ENCODE measurements around the gene RIN1.

Gene RIN1

DNA sequence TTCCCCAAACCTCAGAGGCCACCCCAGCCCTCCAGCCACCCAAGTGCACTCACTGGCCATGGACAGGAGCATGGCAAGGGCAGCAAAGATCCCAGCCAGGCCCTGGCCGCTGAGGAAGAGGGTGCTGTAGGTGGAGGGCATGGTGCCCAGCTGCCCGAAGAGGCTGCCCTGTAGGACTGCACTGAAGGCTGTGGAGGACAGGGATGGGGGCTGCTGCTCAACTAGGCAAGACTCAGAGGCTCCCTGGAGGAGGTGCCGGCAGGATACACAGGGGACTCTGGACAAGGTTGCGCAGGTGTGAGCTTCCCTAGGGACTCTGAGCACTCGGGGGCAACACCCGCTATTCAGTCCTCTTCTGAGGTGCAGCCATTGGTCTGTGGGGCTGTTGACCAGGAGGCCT is 32.2 kb upstream of the RIN1 start:
- DNase-seq (ENCODE audit: low read depth), result no peak
- no peak overlapping the region for H3K4me3 ChIP-seq (replicated peaks; ENCODE audit: low read depth, low read length)
- TF ChIP-seq, protein P1, sequence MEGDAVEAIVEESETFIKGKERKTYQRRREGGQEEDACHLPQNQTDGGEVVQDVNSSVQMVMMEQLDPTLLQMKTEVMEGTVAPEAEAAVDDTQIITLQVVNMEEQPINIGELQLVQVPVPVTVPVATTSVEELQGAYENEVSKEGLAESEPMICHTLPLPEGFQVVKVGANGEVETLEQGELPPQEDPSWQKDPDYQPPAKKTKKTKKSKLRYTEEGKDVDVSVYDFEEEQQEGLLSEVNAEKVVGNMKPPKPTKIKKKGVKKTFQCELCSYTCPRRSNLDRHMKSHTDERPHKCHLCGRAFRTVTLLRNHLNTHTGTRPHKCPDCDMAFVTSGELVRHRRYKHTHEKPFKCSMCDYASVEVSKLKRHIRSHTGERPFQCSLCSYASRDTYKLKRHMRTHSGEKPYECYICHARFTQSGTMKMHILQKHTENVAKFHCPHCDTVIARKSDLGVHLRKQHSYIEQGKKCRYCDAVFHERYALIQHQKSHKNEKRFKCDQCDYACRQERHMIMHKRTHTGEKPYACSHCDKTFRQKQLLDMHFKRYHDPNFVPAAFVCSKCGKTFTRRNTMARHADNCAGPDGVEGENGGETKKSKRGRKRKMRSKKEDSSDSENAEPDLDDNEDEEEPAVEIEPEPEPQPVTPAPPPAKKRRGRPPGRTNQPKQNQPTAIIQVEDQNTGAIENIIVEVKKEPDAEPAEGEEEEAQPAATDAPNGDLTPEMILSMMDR (IDR thresholded peaks at IDR 0.05; ENCODE audit: low read length, missing control alignments), result no peak

GRCh38 chr11:66367561-66368312 is 31.5 kb upstream of the RIN1 start:
- no peak overlapping the region for H3K4me3 ChIP-seq (replicated peaks; ENCODE audit: low read depth, low read length)
- DNase-seq (ENCODE audit: low read depth), result no peak
- TF ChIP-seq, protein P1 (IDR thresholded peaks at IDR 0.05; ENCODE audit: low read length, missing control alignments), result no peak

- TF ChIP-seq, protein P1 (IDR thresholded peaks at IDR 0.05; ENCODE audit: low read length, missing control alignments), result no peak
Observed at GRCh38 chr11:66366844-66367477, 30.7 kb upstream of the RIN1 start.

GRCh38 chr11:66365711-66366619 is 29.7 kb upstream of the RIN1 start:
- no peak for DNase-seq (ENCODE audit: low read depth)
- H3K4me3 ChIP-seq (replicated peaks; ENCODE audit: low read depth, low read length), result no peak overlapping the region
- TF ChIP-seq, protein P1 (IDR thresholded peaks at IDR 0.05; ENCODE audit: low read length, missing control alignments), result no peak

More at GRCh38 chr11:66366844-66367477, 30.7 kb upstream of the RIN1 start:
- DNase-seq (ENCODE audit: low read depth), result no peak
- H3K4me3 ChIP-seq (replicated peaks; ENCODE audit: low read depth, low read length), result no peak overlapping the region

DNA sequence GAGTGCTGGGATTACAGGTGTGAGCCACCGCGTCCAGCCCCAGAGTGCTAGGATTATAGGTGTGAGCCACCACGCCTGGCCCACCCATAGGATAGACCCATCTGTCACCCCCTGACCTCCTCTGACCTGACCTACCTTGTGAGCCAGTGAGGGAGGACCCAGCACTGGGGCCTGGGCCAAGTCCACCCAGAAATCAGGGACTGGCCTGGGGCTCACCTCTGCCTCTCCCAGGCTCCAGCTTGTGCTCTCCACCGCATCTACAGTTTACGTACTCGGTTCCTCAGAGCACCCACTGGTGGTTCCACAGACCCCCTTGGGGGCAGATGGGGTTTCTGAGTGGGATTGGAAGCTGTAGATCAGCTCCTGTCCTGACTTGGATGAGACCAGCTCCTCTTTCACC is 28.9 kb upstream of the RIN1 start:
- TF ChIP-seq, protein P1 (IDR thresholded peaks at IDR 0.05; ENCODE audit: low read length, missing control alignments), result no peak

GRCh38 chr11:66363805-66364535 is 27.7 kb upstream of the RIN1 start:
- H3K4me3 ChIP-seq (replicated peaks; ENCODE audit: low read depth, low read length), result no peak overlapping the region
- TF ChIP-seq, protein P1 (IDR thresholded peaks at IDR 0.05; ENCODE audit: low read length, missing control alignments), result peak; percentile 58
- peak; percentile 23 for DNase-seq (ENCODE audit: low read depth)

More for the DNA sequence above, 28.9 kb upstream of the RIN1 start:
- DNase-seq (ENCODE audit: low read depth), result no peak
- no peak overlapping the region for H3K4me3 ChIP-seq (replicated peaks; ENCODE audit: low read depth, low read length)
